SW480 (cell line): ENCODE results near the gene WDR45B.

Experiments
- DNase-seq: peaks from one replicate; pipeline ENCODE4 v3.0.0-alpha.2; 2016; ENCODE audit warnings: low spot score

WDR45B gene

GRCh38 chr17:82629748-82630147 lies 18.5 kb downstream of the WDR45B start:
- no peak for DNase-seq

GRCh38 chr17:82627405-82627804 lies 20.8 kb downstream of the WDR45B start:
- no peak for DNase-seq

DNA sequence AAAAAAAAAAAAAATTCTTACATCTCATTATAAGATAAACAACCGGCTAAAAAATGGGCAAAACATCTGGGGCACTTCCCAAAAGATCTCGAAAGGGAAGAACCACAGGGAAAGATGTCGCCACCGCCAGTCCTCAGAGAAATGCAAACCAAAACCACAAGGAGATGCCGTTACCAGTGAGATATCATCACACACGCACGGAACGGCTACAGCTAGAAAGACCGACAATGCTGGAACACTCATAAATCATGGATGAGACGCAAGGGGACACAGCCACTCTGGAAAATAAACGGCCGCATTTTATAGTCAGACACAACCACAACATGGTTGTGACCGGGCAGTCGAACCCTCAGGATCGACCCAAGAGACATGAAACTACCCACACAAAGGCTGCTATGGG lies 24.5 kb downstream of the WDR45B start:
- no peak for DNase-seq

GRCh38 chr17:82619641-82620040 lies 28.6 kb downstream of the WDR45B start:
- no peak for DNase-seq

GRCh38 chr17:82619211-82619610 lies 29.0 kb downstream of the WDR45B start:
- DNase-seq: no peak

DNA sequence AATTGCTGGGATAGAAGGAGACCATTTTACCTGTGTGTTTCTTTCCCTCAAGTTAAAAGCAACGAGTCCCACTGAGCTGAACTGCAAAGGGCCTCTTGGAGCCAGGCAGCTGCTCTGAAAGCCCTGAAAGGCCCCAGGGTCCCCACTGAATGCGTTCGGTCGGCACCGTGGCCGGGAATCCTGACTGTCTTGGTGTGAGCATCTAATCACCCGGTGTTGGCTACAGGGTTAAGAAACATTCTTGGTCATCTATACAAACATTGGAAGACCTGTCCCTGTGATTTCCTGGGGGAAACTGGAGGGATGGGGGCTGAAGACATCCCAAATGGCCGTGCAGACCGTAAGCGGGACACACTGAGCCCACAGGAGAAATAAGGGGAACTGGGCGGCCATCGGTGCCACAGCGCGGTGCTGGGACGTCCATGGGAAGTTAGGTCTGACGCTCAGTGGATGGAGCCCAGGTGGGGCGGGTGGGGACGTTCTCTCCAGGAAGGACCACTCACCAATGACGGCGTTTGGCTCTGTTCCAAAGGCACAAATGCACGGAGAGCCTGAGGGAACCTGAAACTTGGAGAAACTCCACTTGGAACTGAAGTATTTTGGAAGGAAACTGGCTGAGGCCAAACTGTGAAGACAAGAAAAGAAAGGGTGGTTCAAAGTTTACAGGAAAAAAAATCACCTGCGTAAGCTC lies 32.1 kb downstream of the WDR45B start:
- DNase-seq: no peak

- DNase-seq: no peak
Observed at GRCh38 chr17:82615084-82616020, 32.9 kb downstream of the WDR45B start.

DNA sequence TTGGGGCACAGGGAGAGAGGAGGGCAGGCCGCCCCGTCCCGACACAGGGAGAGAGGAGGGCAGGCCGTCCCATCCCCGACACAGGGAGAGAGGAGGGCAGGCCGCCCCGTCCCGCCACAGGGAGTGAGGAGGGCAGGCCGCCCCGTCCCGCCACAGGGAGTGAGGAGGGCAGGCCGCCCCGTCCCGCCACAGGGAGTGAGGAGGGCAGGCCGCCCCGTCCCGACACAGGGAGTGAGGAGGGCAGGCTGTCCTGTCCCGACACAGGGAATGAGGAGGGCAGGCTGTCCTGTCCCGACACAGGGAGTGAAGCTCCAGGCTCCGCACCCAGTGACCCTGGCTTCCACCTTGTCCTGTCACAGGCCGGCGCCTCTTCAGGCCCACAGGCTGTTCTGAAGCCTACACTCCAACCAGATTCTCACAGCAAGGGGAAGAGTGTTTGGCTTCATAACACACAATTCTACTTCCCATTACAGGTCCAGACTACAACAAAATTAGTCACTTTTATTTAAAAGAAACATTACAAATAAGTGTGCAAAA lies 34.1 kb downstream of the WDR45B start:
- DNase-seq: no peak

- no peak for DNase-seq
Observed at GRCh38 chr17:82613283-82614094, 34.8 kb downstream of the WDR45B start.

DNA sequence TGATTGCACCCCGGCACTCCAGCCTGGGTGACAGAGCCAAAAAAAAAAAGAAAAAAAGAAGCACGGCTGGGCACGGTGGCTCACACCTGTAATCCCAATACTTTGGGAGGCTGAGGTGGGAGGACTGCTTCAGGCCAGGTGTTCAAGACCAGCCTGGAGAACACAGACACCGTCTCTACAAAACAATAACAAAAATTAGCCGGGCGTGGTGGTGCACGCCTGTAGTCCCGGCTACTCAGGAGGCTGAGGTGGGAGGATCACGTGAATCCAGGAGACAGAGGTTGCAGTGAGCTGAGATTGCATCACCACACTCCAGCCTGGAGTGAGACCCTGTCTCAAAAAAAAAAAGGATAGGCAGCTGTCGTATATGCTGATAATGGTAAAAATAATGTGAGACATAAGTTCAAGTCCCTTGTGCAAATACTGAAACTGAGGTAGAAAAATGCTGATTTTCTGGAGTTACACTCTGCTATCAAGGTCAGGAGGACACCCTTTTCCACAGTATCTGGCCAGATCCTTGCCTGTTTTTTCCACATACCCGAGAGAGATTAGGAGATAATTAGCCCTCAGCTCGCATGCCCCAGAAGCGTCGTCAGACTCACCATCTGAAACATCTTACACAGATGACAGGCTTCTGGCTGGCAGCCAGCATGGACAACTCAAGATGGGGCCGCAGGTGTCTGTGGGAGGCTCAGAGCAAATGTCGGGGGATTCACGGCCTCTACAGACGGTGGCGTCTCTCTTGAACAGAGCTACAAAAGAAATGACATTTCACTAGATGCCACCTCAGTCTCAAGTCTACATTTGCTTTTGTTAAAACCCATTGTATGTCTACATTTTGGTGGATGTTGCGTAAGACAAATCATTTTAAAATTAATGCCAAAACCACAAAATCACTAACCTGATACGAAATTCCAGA lies 36.8 kb downstream of the WDR45B start:
- DNase-seq: no peak

- DNase-seq: no peak
Observed at GRCh38 chr17:82609655-82610054, 38.6 kb downstream of the WDR45B start.

DNA sequence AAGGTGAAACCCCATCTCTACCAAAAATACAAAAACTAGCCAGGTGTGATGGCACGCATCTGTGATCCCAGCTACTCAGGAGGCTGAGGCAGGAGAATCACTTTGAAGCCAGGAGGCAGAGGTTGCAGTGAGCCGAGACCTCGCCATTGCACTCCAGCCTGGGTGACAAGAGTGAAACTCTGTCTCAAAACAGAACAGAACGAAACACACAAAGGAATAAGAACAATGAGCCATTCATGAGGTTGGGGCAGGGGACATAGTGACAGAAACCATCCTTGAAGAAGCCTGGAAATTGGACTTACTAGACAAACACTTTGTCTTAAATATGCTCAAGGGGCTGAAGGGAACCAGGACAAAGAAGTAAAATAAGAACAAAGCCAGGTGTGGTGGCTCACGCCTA lies 39.4 kb downstream of the WDR45B start:
- DNase-seq: no peak

GRCh38 chr17:82605939-82606600 lies 42.2 kb downstream of the WDR45B start:
- no peak for DNase-seq

- no peak for DNase-seq
Observed at GRCh38 chr17:82604532-82604931, 43.7 kb downstream of the WDR45B start.

GRCh38 chr17:82603981-82604448 lies 44.2 kb downstream of the WDR45B start:
- no peak for DNase-seq

GRCh38 chr17:82602986-82603710 lies 45.1 kb downstream of the WDR45B start:
- no peak for DNase-seq

- DNase-seq: no peak
Observed at GRCh38 chr17:82602487-82602886, 45.8 kb downstream of the WDR45B start.

DNA sequence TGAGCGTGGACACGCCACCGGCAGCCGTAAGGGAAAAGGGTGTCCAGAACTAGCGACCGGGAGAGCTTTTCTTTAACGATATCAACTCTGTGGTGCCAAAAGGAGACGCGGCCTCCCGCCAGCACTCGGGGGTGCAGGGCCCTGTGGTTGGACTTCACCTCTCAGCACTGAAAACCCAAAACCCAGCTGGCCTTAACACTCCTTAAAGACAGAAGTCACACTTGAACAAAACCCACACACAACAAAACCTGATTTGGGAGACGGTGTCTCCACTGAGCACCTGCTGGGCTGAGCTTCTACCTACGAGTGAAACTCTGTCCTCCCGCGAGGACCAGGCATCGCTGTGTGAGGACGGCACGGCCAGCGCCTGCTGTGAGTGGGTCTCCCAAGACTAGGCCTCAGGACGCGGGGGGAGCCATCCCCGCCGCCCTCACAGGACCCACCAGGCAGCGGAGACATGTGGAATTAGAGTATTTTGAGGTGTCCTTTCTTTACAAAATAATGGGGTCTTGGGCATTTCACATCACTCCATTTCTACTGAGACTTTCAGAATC lies 46.7 kb downstream of the WDR45B start:
- no peak for DNase-seq

DNA sequence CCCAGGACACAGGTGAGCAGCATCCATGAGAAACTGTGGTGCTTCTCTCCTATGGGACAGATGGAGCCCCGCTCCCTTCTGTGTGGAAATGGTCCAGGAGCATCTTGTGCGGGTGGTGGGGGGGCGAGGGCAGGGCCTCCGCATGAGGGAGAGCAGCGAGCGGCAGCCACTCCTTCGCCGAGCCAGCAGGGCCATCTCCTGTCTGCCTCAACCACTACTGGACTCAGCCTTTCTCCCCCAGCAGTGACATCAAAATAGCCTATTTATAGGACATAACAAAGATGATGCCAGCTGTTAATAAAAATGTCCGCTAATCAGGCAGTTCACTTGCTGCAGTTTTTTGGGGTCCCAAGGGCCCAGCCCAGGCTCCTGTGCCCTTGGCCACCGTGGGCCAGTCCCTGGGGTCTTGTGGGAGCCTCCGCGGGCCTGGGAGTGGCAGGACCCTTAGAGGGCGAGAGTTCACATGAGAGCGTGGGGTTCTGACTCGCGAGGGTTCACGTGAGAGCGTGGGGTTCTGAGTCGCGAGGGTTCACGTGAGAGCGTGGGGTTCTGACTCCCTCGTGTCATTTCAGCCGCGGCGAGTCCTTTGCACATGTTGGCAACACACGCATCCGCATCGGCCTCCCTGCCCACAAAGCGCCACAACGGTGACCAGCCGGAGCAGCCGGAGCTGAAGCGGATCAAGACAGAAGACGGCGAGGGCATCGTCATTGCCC lies 47.4 kb downstream of the WDR45B start:
- DNase-seq: no peak
